ENCODE data around the gene CLEC14A. TPM values are rescaled to one million over a fixed set of nuclear protein-coding genes. Genes with fewer than 3 reads are reported as not detected.

The CLEC14A gene
- polyA plus RNA-seq, 2 of the 4 experiments (the other 2 are of a cell fraction), result not detected

- ATAC-seq (no peak), FAIRE-seq (no peak), DNase-seq (ENCODE audit: low read depth in 1 of 2, low spot score in 1 of 2) (no peak)
- Histone ChIP-seq H3K27ac (no peak overlapping the region), H3K4me1 (no peaks in the 10 kb centered on the region), H3K4me3 (no peak overlapping the region), H3K9me3 (0 out of 3 replicates have a peak, but pooled peaks cover 9% of the 10 kb centered on the region), H3K4me2 (no peak overlapping the region)
- CTCF ChIA-PET, result interaction anchor here (1.7 to 2.1 kb wide), 2 partner anchors 8 to 302 kb away, joined by 4 to 8 read pairs; no protein-coding TSS in a partner anchor
- TF ChIP-seq ZFP36 (IDR thresholded peaks at IDR 0.05; ENCODE audit: borderline replicate concordance, partially characterized antibody), result no peak
- no peak for TF ChIP-seq HOXB13 (CRISPR knock-in tag; IDR thresholded peaks at IDR 0.05; ENCODE audit: low read depth)
- 23% methylated on average over 5 of the region's 5 CpGs for WGBS (ENCODE audit: missing lambda C conversion rate)
- POLR2A ChIA-PET, result no interaction called here
Observed at GRCh38 chr14:38205119-38205813, 50.6 kb downstream of the CLEC14A start.

- TF ChIP-seq RFX5 (IDR thresholded peaks at IDR 0.05) (no peak), CEBPB (IDR thresholded peaks at IDR 0.05) (no peak), SMC3 (IDR thresholded peaks at IDR 0.05) (no peak), NFE2L2 (conservative IDR thresholded peaks at IDR 0.05; ENCODE audit: low read length) (no peak), TP53 (CRISPR knock-in tag; IDR thresholded peaks at IDR 0.05) (no peak), MYC (IDR thresholded peaks at IDR 0.05; ENCODE audit: borderline replicate concordance, low read length) (no peak), KDM1A (IDR thresholded peaks at IDR 0.05; ENCODE audit: low read depth) (no peak), JUN (IDR thresholded peaks at IDR 0.05) (no peak), HOXB5 (CRISPR knock-in tag; IDR thresholded peaks at IDR 0.05) (no peak), RCOR1 (IDR thresholded peaks at IDR 0.05; ENCODE audit: low read depth, low read length) (no peak), JUNB (IDR thresholded peaks at IDR 0.05) (no peak), MAFK (IDR thresholded peaks at IDR 0.05; ENCODE audit: partially characterized antibody) (no peak), CBX8 (IDR thresholded peaks at IDR 0.05) (no peak), USF2 (IDR thresholded peaks at IDR 0.05) (no peak)
- no peak overlapping the region for H3K4me3 ChIP-seq
- ChIA-PET POLR2A (no interaction called here), CTCF (interaction anchor here (1.7 to 2.1 kb wide), 2 partner anchors 8 to 301 kb away, joined by 4 to 8 read pairs; no protein-coding TSS in a partner anchor)
- FAIRE-seq, result no peak
- no peak for ATAC-seq
- 0 out of 3 replicates have a peak, but pooled peaks cover 9% of the 10 kb centered on the region for H3K9me3 ChIP-seq
- H3K4me2 ChIP-seq, result no peak overlapping the region
- no peaks in the 10 kb centered on the region for H3K4me1 ChIP-seq
- H3K27ac ChIP-seq, result no peak overlapping the region
- no peak for DNase-seq (ENCODE audit: low read depth in 1 of 2, low spot score in 1 of 2)
Observed at GRCh38 chr14:38204719-38205115, 51.2 kb downstream of the CLEC14A start.

Other genes starting within 250 kb of the CLEC14A start
- not detected in 2 replicates for gene SSTR1, start 48.2 kb downstream of the CLEC14A start, polyA plus RNA-seq (2011; rRNA removed)
- gene SSTR1, start 48.2 kb downstream of the CLEC14A start, polyA plus RNA-seq (2017; fragmentation: RNase III; extraction: RNeasy Plus Mini Kit Qiagen cat#74134 plus additional on column Dnase treatment), result not detected in 3 replicates

Measured in A549 (cell line).